IMR-90 (cell line): ENCODE results near the gene CGB5. TPM values are rescaled to one million over a fixed set of nuclear protein-coding genes. Genes with fewer than 3 reads are reported as not detected.

Experiments used
- ATAC-seq: fragments of 200-7000 bp; cut with Tn5 transposase; 2 replicates; pipeline ENCODE4 v1.9.1; 2020; ENCODE audit warnings: low read depth, mild to moderate bottlenecking, moderate library complexity
- BruUV-seq: library from RNA; stranded (reverse); fragments of 400-500 nt; replicated peaks from 2 replicates; lab custom pipeline; 2021; lab: Mats Ljungman, UMichigan
- CTCF ChIA-PET: fragments of 300-600 bp; formaldehyde crosslinking; extraction: SDS; loops from one replicate; lab custom pipeline; 2021; ENCODE audit warnings: antibody characterized with exemption; lab: Yijun Ruan, JAX
- POLR2A ChIA-PET: fragments of 300-600 bp; sonication (Branson Sonifier 250); formaldehyde crosslinking; loops from one replicate; lab custom pipeline; 2022; ENCODE audit warnings: antibody characterized with exemption; ENCODE audit not compliant: unreplicated experiment; lab: Charles Lee
- DNase-seq: peaks from one replicate; pipeline ENCODE4 v3.0.0; 2013
- H2AFZ ChIP-seq: replicated peaks from 2 replicates; pipeline ENCODE3; 2013; ENCODE audit warnings: low read length, mild to moderate bottlenecking; ENCODE audit not compliant: poor library complexity
- H2AK5ac ChIP-seq: 2 replicates; pipeline ENCODE4 v1.6.1; 2013; ENCODE audit warnings: low read depth, low read length, inconsistent platforms
- H2AK9ac ChIP-seq: replicated peaks from 2 replicates; pipeline ENCODE3; 2013; ENCODE audit warnings: mild to moderate bottlenecking, low read depth, low read length, moderate library complexity; ENCODE audit not compliant: poor library complexity
- H2BK120ac ChIP-seq: 2 replicates; pipeline ENCODE4 v1.6.1; 2013; ENCODE audit warnings: low read depth, low read length, inconsistent platforms
- H2BK15ac ChIP-seq: 3 replicates; pipeline ENCODE4 v1.6.1; 2013; ENCODE audit warnings: low read depth, low read length, inconsistent platforms
- H2BK20ac ChIP-seq: 2 replicates; pipeline ENCODE4 v1.6.1; 2013; ENCODE audit warnings: low read depth, mild to moderate bottlenecking, inconsistent platforms, low read length, moderate library complexity
- H2BK5ac ChIP-seq: 2 replicates; pipeline ENCODE4 v1.6.1; 2013; ENCODE audit warnings: mild to moderate bottlenecking, low read depth, low read length, inconsistent platforms; ENCODE audit not compliant: poor library complexity, severe bottlenecking
- H3K14ac ChIP-seq: replicated peaks from 2 replicates; pipeline ENCODE4 v1.6.1; 2013; ENCODE audit warnings: low read depth, low read length, inconsistent platforms
- H3K18ac ChIP-seq: 2 replicates; pipeline ENCODE4 v1.6.1; 2013; ENCODE audit warnings: low read depth, low read length, control low read depth
- H3K23ac ChIP-seq: 2 replicates; pipeline ENCODE4 v1.6.1; 2013; ENCODE audit warnings: low read depth, low read length, inconsistent platforms
- H3K27ac ChIP-seq: 2 replicates; pipeline ENCODE4 v1.5.1; 2013; ENCODE audit warnings: mild to moderate bottlenecking, control low read depth, low read length; ENCODE audit not compliant: insufficient read depth
- H3K27me3 ChIP-seq: 2 replicates; pipeline ENCODE4 v1.6.1; 2013; ENCODE audit warnings: low read length; ENCODE audit not compliant: control insufficient read depth, insufficient read depth
- H3K36me3 ChIP-seq: 2 replicates; pipeline ENCODE4 v1.6.1; 2013; ENCODE audit warnings: low read length, mixed read lengths; ENCODE audit not compliant: control insufficient read depth, insufficient read depth
- H3K4ac ChIP-seq: 2 replicates; pipeline ENCODE4 v1.6.1; 2013; ENCODE audit warnings: low read depth, low read length, inconsistent platforms
- H3K4me1 ChIP-seq: 2 replicates; pipeline ENCODE4 v1.6.1; 2013; ENCODE audit warnings: low read length, mixed read lengths; ENCODE audit not compliant: control insufficient read depth, insufficient read depth
- H3K4me2 ChIP-seq: 2 replicates; pipeline ENCODE4 v1.6.1; 2013; ENCODE audit warnings: low read depth, mild to moderate bottlenecking, control low read depth, low read length, moderate library complexity
- H3K4me3 ChIP-seq: 2 replicates; pipeline ENCODE4 v1.5.1; 2013; ENCODE audit warnings: low read depth, mild to moderate bottlenecking, control low read depth, low read length, moderate library complexity; ENCODE audit not compliant: insufficient read depth
- H3K56ac ChIP-seq: 2 replicates; pipeline ENCODE4 v1.6.1; 2013; ENCODE audit warnings: low read length, inconsistent platforms; ENCODE audit not compliant: insufficient read depth; ENCODE audit errors: extremely low read depth
- H3K79me1 ChIP-seq, 2 experiments: 2 replicates each; pipeline ENCODE4 v1.6.1; 2013; ENCODE audit warnings: low read length in 2 of 2, inconsistent platforms in 1 of 2, low read depth in 1 of 2
- H3K9ac ChIP-seq: 2 replicates; pipeline ENCODE4 v1.6.1; 2013; ENCODE audit warnings: low read depth, low read length, control low read depth
- H3K9me1 ChIP-seq: 2 replicates; pipeline ENCODE4 v1.6.1; 2013; ENCODE audit warnings: low read length, inconsistent platforms; ENCODE audit not compliant: insufficient read depth
- H3K9me3 ChIP-seq: 2 replicates; pipeline ENCODE4 v1.6.1; 2013; ENCODE audit warnings: low read length; ENCODE audit not compliant: control insufficient read depth, insufficient read depth
- H4K20me1 ChIP-seq: 2 replicates; pipeline ENCODE4 v1.6.1; 2013; ENCODE audit warnings: low read length, inconsistent platforms; ENCODE audit not compliant: insufficient read depth
- H4K5ac ChIP-seq: 2 replicates; pipeline ENCODE4 v1.6.1; 2013; ENCODE audit warnings: mild to moderate bottlenecking, low read depth, low read length, control low read depth
- H4K8ac ChIP-seq, 2 experiments: 2 replicates each; pipeline ENCODE4 v1.6.1; 2013; ENCODE audit warnings: low read depth in 2 of 2, low read length in 2 of 2, control low read depth in 1 of 2, inconsistent platforms in 1 of 2
- H4K91ac ChIP-seq: 2 replicates; pipeline ENCODE4 v1.6.1; 2013; ENCODE audit warnings: low read depth, low read length, inconsistent platforms; ENCODE audit not compliant: insufficient read depth
- BHLHE40 ChIP-seq: fragments of 150-350 bp; IDR thresholded peaks from 2 replicates; pipeline ENCODE4 v1.6.1; 2016; ENCODE audit warnings: mild to moderate bottlenecking, low read depth, low read length
- CEBPB ChIP-seq: IDR thresholded peaks from 2 replicates; pipeline ENCODE4 v1.6.1; 2012; ENCODE audit warnings: low read depth, low read length, improper control_type of control experiment
- CHD1 ChIP-seq: IDR thresholded peaks from 2 replicates; pipeline ENCODE4 v1.6.1; 2012; ENCODE audit warnings: low read depth, low read length, improper control_type of control experiment
- FOS ChIP-seq: fragments of 150-350 bp; IDR thresholded peaks from 2 replicates; pipeline ENCODE4 v1.6.1; 2016; ENCODE audit warnings: low read depth, low read length
- MXI1 ChIP-seq: IDR thresholded peaks from 2 replicates; pipeline ENCODE4 v1.6.1; 2012; ENCODE audit warnings: low read depth, mild to moderate bottlenecking, low read length, moderate library complexity, borderline replicate concordance
- NFE2L2 ChIP-seq: fragments of 150-350 bp; IDR thresholded peaks from 2 replicates; pipeline ENCODE4 v1.6.1; 2016; ENCODE audit warnings: low read depth, mild to moderate bottlenecking, low read length
- POLR2A ChIP-seq: IDR thresholded peaks from 2 replicates; pipeline ENCODE4 v1.6.1; 2012; ENCODE audit warnings: mild to moderate bottlenecking, low read depth, low read length
- RAD21 ChIP-seq: IDR thresholded peaks from 2 replicates; pipeline ENCODE4 v1.6.1; 2012; ENCODE audit warnings: low read length, improper control_type of control experiment
- RCOR1 ChIP-seq: IDR thresholded peaks from 2 replicates; pipeline ENCODE4 v1.6.1; 2012; ENCODE audit warnings: mild to moderate bottlenecking, low read length, improper control_type of control experiment; ENCODE audit not compliant: insufficient replicate concordance
- RFX5 ChIP-seq: IDR thresholded peaks from 2 replicates; pipeline ENCODE4 v1.8.0; 2012; ENCODE audit warnings: low read depth, mild to moderate bottlenecking, low read length, moderate library complexity
- SMC3 ChIP-seq: fragments of 150-350 bp; IDR thresholded peaks from 2 replicates; pipeline ENCODE4 v1.6.1; 2016; ENCODE audit warnings: low read depth, mild to moderate bottlenecking, antibody characterized with exemption, low read length, moderate library complexity
- WGBS, 2 experiments: methylation state at CpG; one replicate each; pipeline versions ENCODE4 v1.1.5 to v1.1.7; 2013; ENCODE audit warnings: missing lambda C conversion rate in 2 of 2; ENCODE audit not compliant: insufficient read length in 1 of 2; ENCODE audit errors: extremely low coverage in 2 of 2; 5-methylcytosine and 5-hydroxymethylcytosine counted together
- dilution Hi-C: fragments of 300-500 bp; cut with HindIII; formaldehyde crosslinking; loops from one replicate; pipeline ENCODE4 v1.14.3; 2018; ENCODE audit warnings: low sequenced_read_pairs; ENCODE audit not compliant: unreplicated experiment
- in situ Hi-C: fragments of 300-500 bp; cut with MboI; formaldehyde crosslinking; loops from 3 replicates; pipeline ENCODE4 v1.14.3; 2019; ENCODE audit warnings: low sequenced_read_pairs, inconsistent platforms, mixed read lengths
- intact Hi-C: fragments of 100-400 bp; cut with micrococcal nuclease; formaldehyde crosslinking; loops from 2 replicates; pipeline ENCODE4 v1.10.0; 2022
- polyA plus RNA-seq, 3 experiments: library from polyadenylated mRNA; depleted of rRNA; stranded (reverse); fragments of >200 nt; gene quantifications; 2 replicates each; pipeline ENCODE4 v1.2.3, GENCODE V29; 2012; ENCODE audit warnings: low replicate concordance in 1 of 3
- total RNA-seq: library from RNA; depleted of rRNA; stranded (reverse); fragments of >200 nt; gene quantifications from 2 replicates; pipeline ENCODE4 v1.2.3, GENCODE V29; 2012
- TF ChIP-seq, protein P1 (sequence below): fragments of 150-350 bp; IDR thresholded peaks from 2 replicates; pipeline ENCODE4 v1.6.1; 2016; ENCODE audit warnings: low read depth, mild to moderate bottlenecking, low read length, moderate library complexity, borderline replicate concordance
- TF ChIP-seq, protein P2 (sequence below): fragments of 150-350 bp; IDR thresholded peaks from 2 replicates; pipeline ENCODE4 v1.6.1; 2017; ENCODE audit warnings: mild to moderate bottlenecking, antibody characterized with exemption, low read length, low read depth
- TF ChIP-seq, protein P3 (sequence below): conservative IDR thresholded peaks from 2 replicates; pipeline ENCODE4 v1.5.1; 2012; ENCODE audit warnings: mild to moderate bottlenecking, low read depth, low read length, improper control_type of control experiment

CGB5 gene
- total and polyA plus RNA-seq, 2 of the 4 experiments (the other 2 are of a cell fraction) = not detected

DNA sequence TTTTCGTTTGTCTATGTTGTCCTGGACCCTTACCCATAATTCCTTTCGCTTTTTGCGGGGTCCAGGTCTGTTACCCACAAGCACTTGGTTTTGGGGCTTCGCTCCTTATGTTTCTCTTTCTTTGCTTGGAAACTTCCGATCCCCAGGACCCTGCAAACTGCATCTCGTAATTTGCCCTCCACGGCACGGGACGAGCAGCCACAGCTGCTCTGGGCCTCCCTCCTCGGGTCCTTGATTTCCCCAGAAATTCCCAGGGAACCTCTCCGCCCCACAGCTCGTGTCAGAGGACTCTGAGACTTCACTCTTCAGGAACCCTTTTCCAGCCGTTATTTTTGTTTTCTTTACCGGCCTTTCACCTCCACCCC lies 42.2 kb downstream of the CGB5 start:
- dilution Hi-C loops (no loop called here), intact Hi-C loops (no loop called here), in situ Hi-C loops (no loop called here)
- H2BK120ac ChIP-seq = no peak overlapping the region
- H3K36me3 ChIP-seq = peaks cover 26% of the 10 kb centered on the region
- TSS peak; percentile 41 for BruUV-seq
- H3K14ac ChIP-seq = peak overlapping the region; percentile 89
- no peak overlapping the region for H2BK15ac ChIP-seq
- DNase-seq (no peak), ATAC-seq (no peak)
- peak overlapping the region; percentile 91 for H3K4ac ChIP-seq
- 0 out of 2 replicates have a peak, but pooled peaks cover 2% of the 10 kb centered on the region for H3K9me1 ChIP-seq
- H3K27me3 ChIP-seq = no peaks in the 10 kb centered on the region
- peak overlapping the region; percentile 88 for H2AFZ ChIP-seq
- peak overlapping the region; percentile 57 for H2AK5ac ChIP-seq
- H3K9ac ChIP-seq = peak overlapping the region; percentile 86
- peak overlapping the region; percentile 84; the same call in 1 of the 2 replicates for H4K91ac ChIP-seq
- H3K4me1 ChIP-seq = peaks cover 6% of the 10 kb centered on the region
- H3K9me3 ChIP-seq = no peaks in the 10 kb centered on the region
- peak overlapping the region; percentile 72 for H3K56ac ChIP-seq
- H4K5ac ChIP-seq = peak overlapping the region; percentile 19; the same call in 1 of the 2 replicates
- ChIA-PET POLR2A (no interaction called here), CTCF (no interaction called here)
- peak overlapping the region; percentile 89 for H3K27ac ChIP-seq
- H4K20me1 ChIP-seq = peaks cover 50% of the 10 kb centered on the region
- peak overlapping the region; percentile 74 for H3K23ac ChIP-seq
- peak overlapping the region; percentile 69 for H3K4me3 ChIP-seq
- peaks cover 11 to 37% of the 10 kb centered on the region in 2 experiments for H3K79me1 ChIP-seq
- H3K4me2 ChIP-seq = peak overlapping the region; percentile 86
- TF ChIP-seq, protein P1, sequence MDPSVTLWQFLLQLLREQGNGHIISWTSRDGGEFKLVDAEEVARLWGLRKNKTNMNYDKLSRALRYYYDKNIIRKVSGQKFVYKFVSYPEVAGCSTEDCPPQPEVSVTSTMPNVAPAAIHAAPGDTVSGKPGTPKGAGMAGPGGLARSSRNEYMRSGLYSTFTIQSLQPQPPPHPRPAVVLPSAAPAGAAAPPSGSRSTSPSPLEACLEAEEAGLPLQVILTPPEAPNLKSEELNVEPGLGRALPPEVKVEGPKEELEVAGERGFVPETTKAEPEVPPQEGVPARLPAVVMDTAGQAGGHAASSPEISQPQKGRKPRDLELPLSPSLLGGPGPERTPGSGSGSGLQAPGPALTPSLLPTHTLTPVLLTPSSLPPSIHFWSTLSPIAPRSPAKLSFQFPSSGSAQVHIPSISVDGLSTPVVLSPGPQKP = no peak
- TF ChIP-seq, protein P2, sequence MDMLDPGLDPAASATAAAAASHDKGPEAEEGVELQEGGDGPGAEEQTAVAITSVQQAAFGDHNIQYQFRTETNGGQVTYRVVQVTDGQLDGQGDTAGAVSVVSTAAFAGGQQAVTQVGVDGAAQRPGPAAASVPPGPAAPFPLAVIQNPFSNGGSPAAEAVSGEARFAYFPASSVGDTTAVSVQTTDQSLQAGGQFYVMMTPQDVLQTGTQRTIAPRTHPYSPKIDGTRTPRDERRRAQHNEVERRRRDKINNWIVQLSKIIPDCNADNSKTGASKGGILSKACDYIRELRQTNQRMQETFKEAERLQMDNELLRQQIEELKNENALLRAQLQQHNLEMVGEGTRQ = no peak
- TF ChIP-seq BHLHE40 = no peak
- no peak for TF ChIP-seq RCOR1
- no peak for TF ChIP-seq FOS
- TF ChIP-seq CEBPB = no peak
- no peak for TF ChIP-seq NFE2L2
- no peak for TF ChIP-seq SMC3
- no peak for TF ChIP-seq CHD1
- no peak for TF ChIP-seq POLR2A
- no peak for TF ChIP-seq MXI1
- no peak for TF ChIP-seq RFX5
- no peak for TF ChIP-seq RAD21
- TF ChIP-seq, protein P3, sequence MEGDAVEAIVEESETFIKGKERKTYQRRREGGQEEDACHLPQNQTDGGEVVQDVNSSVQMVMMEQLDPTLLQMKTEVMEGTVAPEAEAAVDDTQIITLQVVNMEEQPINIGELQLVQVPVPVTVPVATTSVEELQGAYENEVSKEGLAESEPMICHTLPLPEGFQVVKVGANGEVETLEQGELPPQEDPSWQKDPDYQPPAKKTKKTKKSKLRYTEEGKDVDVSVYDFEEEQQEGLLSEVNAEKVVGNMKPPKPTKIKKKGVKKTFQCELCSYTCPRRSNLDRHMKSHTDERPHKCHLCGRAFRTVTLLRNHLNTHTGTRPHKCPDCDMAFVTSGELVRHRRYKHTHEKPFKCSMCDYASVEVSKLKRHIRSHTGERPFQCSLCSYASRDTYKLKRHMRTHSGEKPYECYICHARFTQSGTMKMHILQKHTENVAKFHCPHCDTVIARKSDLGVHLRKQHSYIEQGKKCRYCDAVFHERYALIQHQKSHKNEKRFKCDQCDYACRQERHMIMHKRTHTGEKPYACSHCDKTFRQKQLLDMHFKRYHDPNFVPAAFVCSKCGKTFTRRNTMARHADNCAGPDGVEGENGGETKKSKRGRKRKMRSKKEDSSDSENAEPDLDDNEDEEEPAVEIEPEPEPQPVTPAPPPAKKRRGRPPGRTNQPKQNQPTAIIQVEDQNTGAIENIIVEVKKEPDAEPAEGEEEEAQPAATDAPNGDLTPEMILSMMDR = no peak
- H3K18ac ChIP-seq = 0 out of 2 replicates have a peak overlapping the region, but pooled peaks have one; percentile 10
- H2AK9ac ChIP-seq = peak overlapping the region; percentile 84
- H2BK20ac ChIP-seq = no peak overlapping the region
- WGBS, 2 experiments = 1% methylated on average over 14 of the region's 14 CpGs; no CpG with 5 or more reads in 1 of the 2 experiments
- peak overlapping the region; percentile 71 to 95; a peak in 3 of 4 replicates for H4K8ac ChIP-seq
- H2BK5ac ChIP-seq = peak overlapping the region; percentile 42
